AG04450 (cell line): ENCODE measurements around the gene TRAF3. TPM values are rescaled to one million over a fixed set of nuclear protein-coding genes. Genes with fewer than 3 reads are reported as not detected.

ENCODE experiments used
- CTCF ChIA-PET: fragments of 300-600, 350-600 bp; formaldehyde crosslinking; extraction: SDS; loops from one replicate; lab custom pipeline; 2022; ENCODE audit warnings: antibody characterized with exemption, inconsistent platforms; lab: Charles Lee
- POLR2A ChIA-PET: fragments of 350-600 bp; formaldehyde crosslinking; extraction: SDS; loops from one replicate; lab custom pipeline; 2021; ENCODE audit warnings: antibody characterized with exemption, inconsistent platforms; lab: Yijun Ruan, JAX
- DNase-seq: peaks from one replicate; pipeline ENCODE4 v3.0.0-alpha.2; 2011; ENCODE audit warnings: low read depth, low spot score
- H3K27ac ChIP-seq: one replicate; pipeline ENCODE4 v1.5.1; 2012; ENCODE audit warnings: low read depth, low read length, control low read depth
- H3K27me3 ChIP-seq: one replicate; pipeline ENCODE4 v1.6.0; 2012; ENCODE audit warnings: low read length; ENCODE audit not compliant: control insufficient read depth, insufficient read depth
- H3K4me3 ChIP-seq: 2 replicates; pipeline ENCODE4 v1.5.1; 2011; ENCODE audit warnings: mild to moderate bottlenecking, low read depth, low read length, control low read depth
- H3K9me3 ChIP-seq: 2 replicates; pipeline ENCODE4 v1.5.1; 2012; ENCODE audit warnings: low read length; ENCODE audit not compliant: control insufficient read depth, insufficient read depth
- CTCF ChIP-seq: IDR thresholded peaks from 2 replicates; pipeline ENCODE4 v1.5.1; 2011; ENCODE audit warnings: low read depth, low read length, control low read depth, inconsistent platforms
- polyA plus RNA-seq: library from polyadenylated mRNA; depleted of rRNA; stranded (reverse); fragments of >200 nt; gene quantifications from 2 replicates; pipeline ENCODE4 v1.2.3, GENCODE V29; 2011

Gene TRAF3
- polyA plus RNA-seq, 1 experiment, result 24.9 TPM

DNA sequence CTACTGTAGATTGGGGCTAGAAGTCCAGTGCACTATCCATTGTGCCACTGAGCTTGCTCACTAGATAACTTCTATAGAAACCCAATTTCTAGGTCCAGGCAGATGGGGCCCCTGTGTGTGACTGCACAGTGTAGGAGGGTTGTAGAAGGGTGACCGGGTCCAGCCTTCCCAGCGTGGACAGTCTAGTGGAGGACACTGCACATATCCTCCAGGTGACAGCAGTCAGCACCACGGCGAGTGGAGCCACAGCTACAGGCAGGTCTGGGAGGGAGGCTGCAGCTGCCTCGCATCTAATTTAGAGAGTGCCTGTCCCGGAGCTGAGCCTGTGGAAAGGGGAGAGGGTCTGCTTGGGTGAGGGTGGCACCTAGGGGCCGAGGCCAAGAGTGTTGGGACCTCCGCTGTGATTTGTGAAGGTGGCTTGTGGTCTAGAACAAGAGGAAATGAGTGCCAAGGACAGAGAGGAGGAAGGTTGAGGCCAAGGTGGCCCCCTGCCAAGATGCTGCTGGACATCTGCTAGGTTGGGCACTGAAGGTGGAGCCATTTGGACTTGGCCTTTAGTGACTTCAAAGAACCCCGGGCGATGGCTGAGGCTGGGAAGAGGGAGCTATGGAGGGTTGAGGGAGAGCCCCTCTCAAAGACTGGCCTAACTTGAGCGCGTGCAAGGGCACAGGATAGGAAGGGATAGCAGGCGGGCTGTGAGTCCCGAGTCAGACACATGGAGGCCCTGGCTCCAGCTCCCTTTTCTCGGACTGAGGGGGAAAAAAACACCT is 46.0 kb upstream of the TRAF3 start:
- H3K9me3 ChIP-seq, result no peaks in the 10 kb centered on the region
- no peak overlapping the region for H3K4me3 ChIP-seq
- DNase-seq, result no peak
- TF ChIP-seq CTCF, result no peak
- no peaks in the 10 kb centered on the region for H3K27me3 ChIP-seq
- no peak overlapping the region for H3K27ac ChIP-seq
- CTCF ChIA-PET, result interaction anchor here (0.5 to 1.3 kb wide), 4 partner anchors 17 to 565 kb away, joined by 3 to 5 read pairs (median 3); no protein-coding TSS in a partner anchor
- POLR2A ChIA-PET, result no interaction called here

GRCh38 chr14:102731871-102732800 is 45.1 kb upstream of the TRAF3 start:
- CTCF ChIA-PET, result interaction anchor here (1.0 to 1.3 kb wide), 2 partner anchors 37 to 122 kb away, joined by 3 to 5 read pairs; no protein-coding TSS in a partner anchor
- Histone ChIP-seq H3K27me3 (no peaks in the 10 kb centered on the region), H3K4me3 (no peak overlapping the region), H3K27ac (no peak overlapping the region), H3K9me3 (no peaks in the 10 kb centered on the region)
- TF ChIP-seq CTCF, result no peak
- POLR2A ChIA-PET, result no interaction called here
- no peak for DNase-seq

- Histone ChIP-seq H3K4me3 (no peak overlapping the region), H3K27me3 (no peaks in the 10 kb centered on the region), H3K9me3 (no peaks in the 10 kb centered on the region), H3K27ac (no peak overlapping the region)
- CTCF ChIA-PET, result no interaction called here
- POLR2A ChIA-PET, result no interaction called here
- no peak for TF ChIP-seq CTCF
- no peak for DNase-seq
These were observed 44.3 kb upstream of the TRAF3 start for GRCh38 chr14:102732924-102733323.

DNA sequence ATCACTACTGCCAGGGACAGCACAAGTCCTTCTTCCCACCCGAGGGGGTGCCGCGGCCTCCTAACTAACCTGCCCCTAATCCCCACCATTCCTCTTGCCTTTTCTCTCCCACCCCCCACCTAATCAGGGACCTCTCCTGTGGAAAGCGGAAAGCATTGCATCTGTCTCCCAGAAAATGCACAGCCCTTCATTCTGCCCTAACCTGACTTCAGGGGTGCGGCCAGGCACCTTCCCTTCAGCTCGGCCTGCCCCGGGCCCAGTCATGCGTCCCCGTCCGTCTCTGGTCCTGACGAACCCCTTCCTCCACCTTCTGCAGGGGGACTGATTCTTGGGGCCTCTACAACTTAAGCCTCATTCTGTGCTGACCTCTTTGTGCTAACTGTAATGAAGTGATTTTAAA is 43.9 kb upstream of the TRAF3 start:
- no peaks in the 10 kb centered on the region for H3K9me3 ChIP-seq
- no peak overlapping the region for H3K27ac ChIP-seq
- H3K4me3 ChIP-seq, result no peak overlapping the region
- ChIA-PET POLR2A (no interaction called here), CTCF (no interaction called here)
- no peaks in the 10 kb centered on the region for H3K27me3 ChIP-seq
- DNase-seq, result no peak
- no peak for TF ChIP-seq CTCF
